Stomach (tissue), 4 donors: ENCODE results near the gene TET1.

Source experiments
- EP300 ChIP-seq: sonication (generic); formaldehyde crosslinking; IDR thresholded peaks from one replicate; pipeline ENCODE4 v1.6.1; 2017; ENCODE audit warnings: antibody characterized with exemption
- POLR2A ChIP-seq, 4 donors: fragments of 450-650 bp; IDR thresholded peaks; one replicate each; pipeline ENCODE4 v1.6.1; 2016; ENCODE audit warnings: antibody characterized with exemption in 4 of 4, control low read depth in 2 of 4, mild to moderate bottlenecking in 1 of 4, moderate library complexity in 1 of 4
- POLR2AphosphoS5 ChIP-seq, 3 donors: sonication (generic); formaldehyde crosslinking; IDR thresholded peaks; one replicate each; pipeline ENCODE4 v1.6.1; 2016; ENCODE audit warnings: antibody characterized with exemption in 3 of 3
- TF ChIP-seq, protein P1 (sequence below), 7 experiments: fragments of 450-650 bp in 4 of 7; fragments of 200-600 bp in 3 of 7; sonication (generic) in 3 of 7; IDR thresholded peaks; one replicate each; pipeline ENCODE4 v1.5.1; 2016 to 2019; ENCODE audit warnings: antibody characterized with exemption in 7 of 7, control low read depth in 2 of 7, mild to moderate bottlenecking in 1 of 7

DNA sequence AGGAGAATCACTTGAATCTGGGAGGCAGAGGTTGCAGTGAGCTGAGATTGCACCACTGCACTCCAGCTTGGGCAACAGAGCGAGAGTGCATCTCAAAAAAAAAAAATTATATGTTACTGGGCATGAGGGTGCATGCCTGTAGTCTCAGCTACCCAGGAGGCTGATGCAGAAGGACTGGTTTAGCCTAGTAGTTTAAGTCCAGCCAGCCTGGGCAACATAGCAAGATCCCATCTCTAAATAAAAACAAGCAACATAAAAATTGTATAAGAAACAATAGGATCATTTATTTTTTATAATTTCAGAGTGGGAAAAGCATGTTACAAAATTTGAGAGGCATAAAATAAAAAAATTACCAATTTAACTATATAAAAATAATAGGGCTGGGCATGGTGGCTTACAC is 145.4 kb downstream of the TET1 start:
- TF ChIP-seq, protein P1, sequence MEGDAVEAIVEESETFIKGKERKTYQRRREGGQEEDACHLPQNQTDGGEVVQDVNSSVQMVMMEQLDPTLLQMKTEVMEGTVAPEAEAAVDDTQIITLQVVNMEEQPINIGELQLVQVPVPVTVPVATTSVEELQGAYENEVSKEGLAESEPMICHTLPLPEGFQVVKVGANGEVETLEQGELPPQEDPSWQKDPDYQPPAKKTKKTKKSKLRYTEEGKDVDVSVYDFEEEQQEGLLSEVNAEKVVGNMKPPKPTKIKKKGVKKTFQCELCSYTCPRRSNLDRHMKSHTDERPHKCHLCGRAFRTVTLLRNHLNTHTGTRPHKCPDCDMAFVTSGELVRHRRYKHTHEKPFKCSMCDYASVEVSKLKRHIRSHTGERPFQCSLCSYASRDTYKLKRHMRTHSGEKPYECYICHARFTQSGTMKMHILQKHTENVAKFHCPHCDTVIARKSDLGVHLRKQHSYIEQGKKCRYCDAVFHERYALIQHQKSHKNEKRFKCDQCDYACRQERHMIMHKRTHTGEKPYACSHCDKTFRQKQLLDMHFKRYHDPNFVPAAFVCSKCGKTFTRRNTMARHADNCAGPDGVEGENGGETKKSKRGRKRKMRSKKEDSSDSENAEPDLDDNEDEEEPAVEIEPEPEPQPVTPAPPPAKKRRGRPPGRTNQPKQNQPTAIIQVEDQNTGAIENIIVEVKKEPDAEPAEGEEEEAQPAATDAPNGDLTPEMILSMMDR (IDR thresholded peaks at IDR 0.05) = no peak
- TF ChIP-seq POLR2A (IDR thresholded peaks at IDR 0.05) (no peak), POLR2AphosphoS5 (IDR thresholded peaks at IDR 0.05) (no peak), EP300 (no peak)
